ENCODE measurements around the gene KHDRBS1. TPM values are rescaled to one million over a fixed set of nuclear protein-coding genes. Genes with fewer than 3 reads are reported as not detected.

Gene KHDRBS1
- 42.5 and 56.6 TPM in 2 replicates for total RNA-seq

DNA sequence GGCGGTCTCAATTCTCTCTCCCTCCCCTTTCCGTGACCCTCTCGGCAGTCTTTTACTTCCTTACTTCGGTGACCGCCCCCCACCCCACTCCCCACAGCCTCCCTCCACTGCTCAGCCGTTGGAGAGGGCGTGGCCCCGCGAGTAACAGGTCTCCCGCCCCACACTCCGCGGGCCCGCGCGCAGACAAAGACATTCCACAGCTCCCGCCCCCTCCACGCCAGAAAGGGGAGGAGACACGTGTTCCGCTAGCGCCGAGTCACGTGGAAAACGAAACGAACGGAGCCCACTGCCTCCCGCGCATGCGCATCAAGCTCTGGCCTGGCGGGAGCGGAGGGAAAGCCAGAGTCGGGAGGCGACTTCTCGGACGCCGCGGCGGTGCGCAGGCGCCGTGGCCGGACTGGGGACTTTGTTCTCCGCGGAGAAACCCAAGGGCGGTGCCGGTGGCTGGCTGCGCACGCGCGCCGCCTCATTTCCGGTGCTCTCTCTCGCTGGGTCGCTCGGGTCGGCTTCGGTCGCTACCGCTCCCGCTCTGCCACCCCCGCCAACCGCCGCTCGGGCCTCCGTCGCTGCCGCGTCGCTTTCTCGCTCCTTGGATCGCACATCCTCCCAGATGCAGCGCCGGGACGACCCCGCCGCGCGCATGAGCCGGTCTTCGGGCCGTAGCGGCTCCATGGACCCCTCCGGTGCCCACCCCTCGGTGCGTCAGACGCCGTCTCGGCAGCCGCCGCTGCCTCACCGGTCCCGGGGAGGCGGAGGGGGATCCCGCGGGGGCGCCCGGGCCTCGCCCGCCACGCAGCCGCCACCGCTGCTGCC is at the start of gene KHDRBS1:
Gene KHDRBS1, plus strand, starts transcription at position 483 of the 813 bp plus-strand sequence. Its CDS starts 128 bp downstream, at position 611.

GRCh38 chr1:32072622-32073298 is 59.1 kb downstream of the KHDRBS1 start, which contains the start of gene TMEM39B:
Gene TMEM39B (plus strand): TSS chr1:32072939. CDS start chr1:32073048, 109 bp downstream.

Other genes with a start within 250 kb of the KHDRBS1 start
- gene ADGRB2, start 249.5 kb upstream of the KHDRBS1 start, total RNA-seq = 4.0 and 4.9 TPM in 2 replicates
- 35.8 and 43.3 TPM in 2 replicates for gene SPOCD1, start 197.8 kb upstream of the KHDRBS1 start, total RNA-seq
- 395 and 404 TPM in 2 replicates for gene PTP4A2, start 75.5 kb upstream of the KHDRBS1 start, total RNA-seq
- 6.1 and 6.8 TPM in 2 replicates for gene TMEM39B, start 59.1 kb downstream of the KHDRBS1 start, total RNA-seq
- 29.6 and 33.0 TPM in 2 replicates for gene KPNA6, start 94.2 kb downstream of the KHDRBS1 start, total RNA-seq
- gene TXLNA, start 165.8 kb downstream of the KHDRBS1 start, total RNA-seq = 87.7 and 107 TPM in 2 replicates
- gene CCDC28B, start 186.7 kb downstream of the KHDRBS1 start, total RNA-seq = 15.6 and 17.6 TPM in 2 replicates
- 2.1 and 2.5 TPM in 2 replicates for gene IQCC, start 191.8 kb downstream of the KHDRBS1 start, total RNA-seq
- not detected in 2 replicates for gene DCDC2B, start 195.2 kb downstream of the KHDRBS1 start, total RNA-seq
- 20.7 and 22.7 TPM in 2 replicates for gene TMEM234, start 208.5 kb downstream of the KHDRBS1 start, total RNA-seq
- 285 and 327 TPM in 2 replicates for gene EIF3I, start 208.5 kb downstream of the KHDRBS1 start, total RNA-seq
- 0.79 and 1.7 TPM in 2 replicates for gene FAM167B, start 233.4 kb downstream of the KHDRBS1 start, total RNA-seq
- not detected in 2 replicates for gene LCK, start 237.4 kb downstream of the KHDRBS1 start, total RNA-seq

All from aortic smooth muscle cell (primary cell).